HepG2 (cell line): ENCODE data around the gene LRRC34. TPM values are rescaled to one million over a fixed set of nuclear protein-coding genes. Genes with fewer than 3 reads are reported as not detected.

Experiments
- FOSL1 ChIP-seq: sonication (generic); formaldehyde crosslinking; IDR thresholded peaks from 2 replicates; pipeline ENCODE4 v1.9.0; 2021; ENCODE audit warnings: missing genetic modification reagents, borderline replicate concordance
- FOXA1 ChIP-seq, 2 experiments: fragments of 450-650 bp in 1 of 2; sonication (generic) in 1 of 2; formaldehyde crosslinking in 1 of 2; IDR thresholded peaks; 2 replicates each; pipeline versions ENCODE4 v1.4.0 to v1.6.1; 2016 to 2020; ENCODE audit warnings: missing genetic modification reagents in 1 of 2
- HNF4A ChIP-seq: sonication (generic); formaldehyde crosslinking; IDR thresholded peaks from 2 replicates; pipeline ENCODE4 v1.4.0; 2020; ENCODE audit warnings: missing genetic modification reagents
- HNF4G ChIP-seq, 2 experiments: sonication (generic) in 1 of 2; formaldehyde crosslinking in 1 of 2; IDR thresholded peaks; 2 replicates each; pipeline versions ENCODE4 v1.4.0 to v1.6.1; 2011 to 2020; ENCODE audit warnings: borderline replicate concordance in 2 of 2, low read depth in 2 of 2, mild to moderate bottlenecking in 2 of 2, low read length in 1 of 2, missing genetic modification reagents in 1 of 2, moderate library complexity in 1 of 2
- JUN ChIP-seq: sonication (generic); formaldehyde crosslinking; IDR thresholded peaks from 2 replicates; pipeline ENCODE4 v1.4.0; 2020; ENCODE audit warnings: mild to moderate bottlenecking, missing genetic modification reagents
- NCOA2 ChIP-seq: sonication (generic); formaldehyde crosslinking; IDR thresholded peaks from 2 replicates; pipeline ENCODE4 v1.8.0; 2022; ENCODE audit warnings: inconsistent platforms
- NCOA5 ChIP-seq: sonication (generic); formaldehyde crosslinking; IDR thresholded peaks from 2 replicates; pipeline ENCODE4 v1.4.0; 2020; ENCODE audit warnings: missing genetic modification reagents
- NFYB ChIP-seq: sonication (generic); formaldehyde crosslinking; IDR thresholded peaks from 2 replicates; pipeline ENCODE4 v1.4.0; 2020; ENCODE audit warnings: missing genetic modification reagents
- ONECUT2 ChIP-seq: sonication (generic); formaldehyde crosslinking; IDR thresholded peaks from 2 replicates; pipeline ENCODE4 v1.4.0; 2020; ENCODE audit warnings: missing genetic modification reagents
- RFX1 ChIP-seq: fragments of 450-650 bp; IDR thresholded peaks from 2 replicates; pipeline ENCODE4 v1.6.1; 2017
- YEATS4 ChIP-seq: sonication (generic); formaldehyde crosslinking; IDR thresholded peaks from 2 replicates; pipeline ENCODE4 v1.4.0; 2020; ENCODE audit warnings: missing genetic modification reagents, borderline replicate concordance
- ZBTB20 ChIP-seq: sonication (generic); formaldehyde crosslinking; IDR thresholded peaks from 2 replicates; pipeline ENCODE4 v1.8.1; 2023; ENCODE audit warnings: missing genetic modification reagents, low read depth, mild to moderate bottlenecking, borderline replicate concordance
- ZNF17 ChIP-seq: sonication (generic); formaldehyde crosslinking; IDR thresholded peaks from 2 replicates; pipeline ENCODE4 v1.5.0; 2020; ENCODE audit warnings: mild to moderate bottlenecking, missing genetic modification reagents
- ZNF263 ChIP-seq: sonication (generic); formaldehyde crosslinking; IDR thresholded peaks from 2 replicates; pipeline ENCODE4 v1.4.0; 2020; ENCODE audit warnings: missing genetic modification reagents
- ZNF296 ChIP-seq: sonication (generic); formaldehyde crosslinking; conservative IDR thresholded peaks from 2 replicates; pipeline ENCODE4 v1.5.0; 2020; ENCODE audit warnings: mild to moderate bottlenecking, missing genetic modification reagents
- ZNF44 ChIP-seq: sonication (generic); formaldehyde crosslinking; IDR thresholded peaks from 2 replicates; pipeline ENCODE4 v1.5.1; 2020; ENCODE audit warnings: mild to moderate bottlenecking, missing genetic modification reagents
- ZNF567 ChIP-seq: sonication (generic); formaldehyde crosslinking; IDR thresholded peaks from 2 replicates; pipeline ENCODE4 v1.8.1; 2023; ENCODE audit warnings: mild to moderate bottlenecking, missing genetic modification reagents, borderline replicate concordance
- ZNF749 ChIP-seq: sonication (generic); formaldehyde crosslinking; IDR thresholded peaks from 2 replicates; pipeline ENCODE4 v1.8.0; 2022; ENCODE audit warnings: mild to moderate bottlenecking, missing genetic modification reagents, moderate library complexity, borderline replicate concordance
- ZSCAN31 ChIP-seq: sonication (generic); formaldehyde crosslinking; IDR thresholded peaks from 2 replicates; pipeline ENCODE4 v1.5.0; 2020; ENCODE audit warnings: low read depth, mild to moderate bottlenecking, missing genetic modification reagents
- polyA plus RNA-seq, 8 experiments: library from polyadenylated mRNA; depleted of rRNA in 3 of 8; stranded (reverse) in 7 of 8; unstranded in 1 of 8; fragments of >200 nt; fragmentation: Illumina TruSeq in 4 of 8; extraction: Trizol in 4 of 8; gene quantifications; 2 replicates each; pipeline versions ENCODE4 v1.2.1 to v1.2.3, GENCODE V29; 2011 to 2016; ENCODE audit warnings: low read depth in 4 of 8, missing spikeins in 1 of 8, mixed read lengths in 1 of 8; ENCODE audit not compliant: insufficient read depth in 1 of 8
- total RNA-seq, 5 experiments: library from RNA; depleted of rRNA; stranded (reverse); fragments of >200 nt; fragmentation: Illumina TruSeq; extraction: Trizol; gene quantifications; 2 replicates each; pipeline ENCODE4 v1.2.3, GENCODE V29; 2016; ENCODE audit warnings: low read depth in 1 of 5
- TF ChIP-seq, protein P1 (sequence below): sonication (generic); formaldehyde crosslinking; IDR thresholded peaks from 2 replicates; pipeline ENCODE4 v1.8.1; 2022; ENCODE audit warnings: mild to moderate bottlenecking, missing genetic modification reagents
- TF ChIP-seq, protein P2 (sequence below): sonication (generic); formaldehyde crosslinking; IDR thresholded peaks from 2 replicates; pipeline ENCODE4 v1.5.0; 2020; ENCODE audit warnings: mild to moderate bottlenecking, missing genetic modification reagents, moderate library complexity
- TF ChIP-seq, protein P3 (sequence below): sonication (generic); formaldehyde crosslinking; IDR thresholded peaks from 2 replicates; pipeline ENCODE4 v1.8.0; 2022; ENCODE audit warnings: mild to moderate bottlenecking, missing genetic modification reagents, moderate library complexity
- TF ChIP-seq, protein P4 (sequence below): sonication (generic); formaldehyde crosslinking; conservative IDR thresholded peaks from 2 replicates; pipeline ENCODE4 v1.8.0; 2022; ENCODE audit warnings: missing genetic modification reagents
- TF ChIP-seq, protein P5 (sequence below): IDR thresholded peaks from 2 replicates; pipeline ENCODE4 v1.6.1; 2016

LRRC34 gene
- total and polyA plus RNA-seq, 2 of the 13 experiments (the other 11 are each of a cell fraction or from before 2014, with no cell fraction given), result not detected

DNA sequence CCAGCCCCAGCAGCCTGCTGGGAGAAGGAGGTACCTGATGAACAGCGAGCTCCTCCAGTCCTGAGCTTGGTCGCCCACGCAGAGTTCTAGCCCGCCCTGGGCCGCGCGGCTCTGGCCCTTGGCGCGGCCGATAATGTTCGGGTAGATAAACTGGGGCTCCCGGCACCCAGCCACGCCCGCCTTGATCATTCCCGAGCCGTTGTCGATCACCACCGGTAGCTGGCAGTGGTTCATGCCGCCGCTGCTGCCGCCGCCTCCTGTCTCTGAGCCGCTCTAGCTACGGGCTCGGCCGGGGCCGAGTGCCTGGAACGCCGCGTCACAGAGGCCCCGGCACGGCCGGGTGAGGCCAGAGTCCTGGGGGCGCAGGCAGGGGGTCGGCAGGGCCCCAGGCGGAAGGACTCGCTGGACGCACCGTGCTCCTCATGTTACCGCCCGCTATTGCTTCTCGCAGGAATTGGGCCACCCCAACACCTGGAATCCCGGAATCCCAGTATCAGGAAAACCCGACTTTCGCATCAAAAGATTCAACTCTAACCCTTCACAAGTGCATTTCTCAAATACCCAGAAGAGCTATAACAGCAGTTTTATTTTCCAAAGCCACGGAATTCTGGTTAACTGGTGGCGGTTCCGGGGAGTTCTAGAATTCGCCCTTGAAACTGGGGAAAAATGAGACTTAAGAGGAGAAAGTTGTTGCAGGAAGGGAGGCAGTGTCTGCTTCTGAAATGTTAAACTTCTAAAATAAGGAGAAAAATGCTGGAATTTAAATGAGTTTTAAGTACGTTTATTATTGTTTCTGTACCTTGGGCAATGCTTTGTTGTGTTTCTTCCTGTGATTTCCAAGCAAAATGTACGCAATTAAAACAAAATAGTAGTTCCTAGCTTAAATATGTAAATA lies 43.2 kb downstream of the LRRC34 start, which contains the start of gene ACTRT3 (continued):
- no peak for TF ChIP-seq ZNF296 (CRISPR knock-in tag)
- TF ChIP-seq NFYB, result no peak
- no peak for TF ChIP-seq JUN (CRISPR knock-in tag)
- TF ChIP-seq HNF4G (IDR thresholded peaks at IDR 0.05; ENCODE audit: borderline replicate concordance, low read depth, low read length), result no peak
- TF ChIP-seq HNF4G (CRISPR knock-in tag; IDR thresholded peaks at IDR 0.05; ENCODE audit: borderline replicate concordance, low read depth), result no peak
- TF ChIP-seq NCOA5 (CRISPR knock-in tag), result no peak
- no peak for TF ChIP-seq RFX1
- TF ChIP-seq ZNF567 (CRISPR knock-in tag), result no peak
- TF ChIP-seq HNF4A (CRISPR knock-in tag), result peak; percentile 48
- TF ChIP-seq, protein P1, sequence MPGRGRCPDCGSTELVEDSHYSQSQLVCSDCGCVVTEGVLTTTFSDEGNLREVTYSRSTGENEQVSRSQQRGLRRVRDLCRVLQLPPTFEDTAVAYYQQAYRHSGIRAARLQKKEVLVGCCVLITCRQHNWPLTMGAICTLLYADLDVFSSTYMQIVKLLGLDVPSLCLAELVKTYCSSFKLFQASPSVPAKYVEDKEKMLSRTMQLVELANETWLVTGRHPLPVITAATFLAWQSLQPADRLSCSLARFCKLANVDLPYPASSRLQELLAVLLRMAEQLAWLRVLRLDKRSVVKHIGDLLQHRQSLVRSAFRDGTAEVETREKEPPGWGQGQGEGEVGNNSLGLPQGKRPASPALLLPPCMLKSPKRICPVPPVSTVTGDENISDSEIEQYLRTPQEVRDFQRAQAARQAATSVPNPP, result no peak
- peak; percentile 84 for TF ChIP-seq ZNF263 (CRISPR knock-in tag)
- no peak for TF ChIP-seq ZNF44 (CRISPR knock-in tag)
- no peak for TF ChIP-seq FOSL1 (CRISPR knock-in tag)
- TF ChIP-seq, protein P2, sequence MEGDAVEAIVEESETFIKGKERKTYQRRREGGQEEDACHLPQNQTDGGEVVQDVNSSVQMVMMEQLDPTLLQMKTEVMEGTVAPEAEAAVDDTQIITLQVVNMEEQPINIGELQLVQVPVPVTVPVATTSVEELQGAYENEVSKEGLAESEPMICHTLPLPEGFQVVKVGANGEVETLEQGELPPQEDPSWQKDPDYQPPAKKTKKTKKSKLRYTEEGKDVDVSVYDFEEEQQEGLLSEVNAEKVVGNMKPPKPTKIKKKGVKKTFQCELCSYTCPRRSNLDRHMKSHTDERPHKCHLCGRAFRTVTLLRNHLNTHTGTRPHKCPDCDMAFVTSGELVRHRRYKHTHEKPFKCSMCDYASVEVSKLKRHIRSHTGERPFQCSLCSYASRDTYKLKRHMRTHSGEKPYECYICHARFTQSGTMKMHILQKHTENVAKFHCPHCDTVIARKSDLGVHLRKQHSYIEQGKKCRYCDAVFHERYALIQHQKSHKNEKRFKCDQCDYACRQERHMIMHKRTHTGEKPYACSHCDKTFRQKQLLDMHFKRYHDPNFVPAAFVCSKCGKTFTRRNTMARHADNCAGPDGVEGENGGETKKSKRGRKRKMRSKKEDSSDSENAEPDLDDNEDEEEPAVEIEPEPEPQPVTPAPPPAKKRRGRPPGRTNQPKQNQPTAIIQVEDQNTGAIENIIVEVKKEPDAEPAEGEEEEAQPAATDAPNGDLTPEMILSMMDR (CRISPR knock-in tag), result 0 out of 2 replicates have a peak, but pooled peaks have one; percentile 13
- TF ChIP-seq, protein P3, sequence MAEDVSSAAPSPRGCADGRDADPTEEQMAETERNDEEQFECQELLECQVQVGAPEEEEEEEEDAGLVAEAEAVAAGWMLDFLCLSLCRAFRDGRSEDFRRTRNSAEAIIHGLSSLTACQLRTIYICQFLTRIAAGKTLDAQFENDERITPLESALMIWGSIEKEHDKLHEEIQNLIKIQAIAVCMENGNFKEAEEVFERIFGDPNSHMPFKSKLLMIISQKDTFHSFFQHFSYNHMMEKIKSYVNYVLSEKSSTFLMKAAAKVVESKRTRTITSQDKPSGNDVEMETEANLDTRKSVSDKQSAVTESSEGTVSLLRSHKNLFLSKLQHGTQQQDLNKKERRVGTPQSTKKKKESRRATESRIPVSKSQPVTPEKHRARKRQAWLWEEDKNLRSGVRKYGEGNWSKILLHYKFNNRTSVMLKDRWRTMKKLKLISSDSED, result no peak
- no peak for TF ChIP-seq NCOA2
- no peak for TF ChIP-seq ZNF17 (CRISPR knock-in tag)
- no peak for TF ChIP-seq ZNF749 (CRISPR knock-in tag)
- TF ChIP-seq, protein P4, sequence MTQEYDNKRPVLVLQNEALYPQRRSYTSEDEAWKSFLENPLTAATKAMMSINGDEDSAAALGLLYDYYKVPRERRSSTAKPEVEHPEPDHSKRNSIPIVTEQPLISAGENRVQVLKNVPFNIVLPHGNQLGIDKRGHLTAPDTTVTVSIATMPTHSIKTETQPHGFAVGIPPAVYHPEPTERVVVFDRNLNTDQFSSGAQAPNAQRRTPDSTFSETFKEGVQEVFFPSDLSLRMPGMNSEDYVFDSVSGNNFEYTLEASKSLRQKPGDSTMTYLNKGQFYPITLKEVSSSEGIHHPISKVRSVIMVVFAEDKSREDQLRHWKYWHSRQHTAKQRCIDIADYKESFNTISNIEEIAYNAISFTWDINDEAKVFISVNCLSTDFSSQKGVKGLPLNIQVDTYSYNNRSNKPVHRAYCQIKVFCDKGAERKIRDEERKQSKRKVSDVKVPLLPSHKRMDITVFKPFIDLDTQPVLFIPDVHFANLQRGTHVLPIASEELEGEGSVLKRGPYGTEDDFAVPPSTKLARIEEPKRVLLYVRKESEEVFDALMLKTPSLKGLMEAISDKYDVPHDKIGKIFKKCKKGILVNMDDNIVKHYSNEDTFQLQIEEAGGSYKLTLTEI (CRISPR knock-in tag), result no peak
- no peak for TF ChIP-seq FOXA1 (IDR thresholded peaks at IDR 0.05)
- no peak for TF ChIP-seq FOXA1 (CRISPR knock-in tag; IDR thresholded peaks at IDR 0.05)
- no peak for TF ChIP-seq YEATS4 (CRISPR knock-in tag)
- no peak for TF ChIP-seq ZSCAN31
- TF ChIP-seq ONECUT2 (CRISPR knock-in tag), result no peak
- TF ChIP-seq, protein P5, sequence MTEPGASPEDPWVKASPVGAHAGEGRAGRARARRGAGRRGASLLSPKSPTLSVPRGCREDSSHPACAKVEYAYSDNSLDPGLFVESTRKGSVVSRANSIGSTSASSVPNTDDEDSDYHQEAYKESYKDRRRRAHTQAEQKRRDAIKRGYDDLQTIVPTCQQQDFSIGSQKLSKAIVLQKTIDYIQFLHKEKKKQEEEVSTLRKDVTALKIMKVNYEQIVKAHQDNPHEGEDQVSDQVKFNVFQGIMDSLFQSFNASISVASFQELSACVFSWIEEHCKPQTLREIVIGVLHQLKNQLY, result no peak
- no peak for TF ChIP-seq ZBTB20 (CRISPR knock-in tag)
